Thoracic aorta (tissue), 2 donors: ENCODE measurements around the gene CASP5. TPM values are rescaled to one million over a fixed set of nuclear protein-coding genes. Genes with fewer than 3 reads are reported as not detected.
"Not testable (repeated sequence)": the region's sequence is repeated elsewhere in the genome, so short reads cannot be mapped to it uniquely, and the experiment has no call there.

Experiments
- ATAC-seq: fragments of 150-250 bp; one replicate; pipeline ENCODE4 v1.8.0; 2017; ENCODE audit warnings: low read depth; ENCODE audit not compliant: insufficient number of reproducible peaks, low FRiP score
- DNase-seq: peaks from one replicate; pipeline ENCODE4 v3.0.0-alpha.2; 2020; ENCODE audit warnings: low spot score
- H3K27ac ChIP-seq, 2 donors: fragments of 200-600 bp; sonication (generic); 1 replicate in 1 of 2; 2 replicates in 1 of 2; pipeline ENCODE4 v1.5.1; 2016; ENCODE audit warnings: mild to moderate bottlenecking in 2 of 2, moderate library complexity in 2 of 2
- H3K27me3 ChIP-seq: fragments of 200-600 bp; sonication (generic); replicated peaks from 2 replicates; pipeline ENCODE4 v1.6.0; 2016; ENCODE audit warnings: mild to moderate bottlenecking; ENCODE audit not compliant: insufficient read depth
- H3K36me3 ChIP-seq: fragments of 200-600 bp; sonication (generic); one replicate; pipeline ENCODE4 v1.5.1; 2016
- H3K4me1 ChIP-seq, 2 donors: fragments of 200-600 bp; sonication (generic); 1 replicate in 1 of 2; 2 replicates in 1 of 2; pipeline versions ENCODE4 v1.5.1 to v1.6.0; 2016; ENCODE audit warnings: low read depth in 2 of 2, mild to moderate bottlenecking in 1 of 2; ENCODE audit not compliant: control insufficient read depth in 1 of 2
- H3K4me3 ChIP-seq: fragments of 200-600 bp; sonication (generic); 2 replicates; pipeline ENCODE4 v1.5.1; 2016; ENCODE audit warnings: mild to moderate bottlenecking
- H3K9me3 ChIP-seq: fragments of 200-600 bp; sonication (generic); 2 replicates; pipeline ENCODE4 v1.5.1; 2016
- CTCF ChIP-seq: fragments of 200-600 bp; sonication (generic); IDR thresholded peaks from one replicate; pipeline ENCODE4 v1.5.1; 2019; ENCODE audit warnings: antibody characterized with exemption
- total RNA-seq, 2 donors: library from RNA; depleted of rRNA; stranded (reverse); fragments of >200 nt; gene quantifications; one replicate each; pipeline versions ENCODE4 v1.1.0 to v1.2.3, GENCODE V29; 2016

CASP5 gene
- total RNA-seq, 2 donors from 2014 or later = 4.0 TPM; not detected in 1

- Histone ChIP-seq H3K36me3 (no peaks in the 10 kb centered on the region), H3K4me3 (no peak overlapping the region), H3K4me1 (no peaks in the 10 kb centered on the region), H3K9me3 (peaks cover 4% of the 10 kb centered on the region), H3K27me3 (no peaks in the 10 kb centered on the region), H3K27ac (no peak overlapping the region)
- no peak for DNase-seq
- no peak for ATAC-seq
- TF ChIP-seq CTCF = no peak
Observed at GRCh38 chr11:104984808-104985207, 38.2 kb downstream of the CASP5 start.

- Histone ChIP-seq H3K4me3 (no peak overlapping the region), H3K9me3 (no peaks in the 10 kb centered on the region), H3K27me3 (no peaks in the 10 kb centered on the region), H3K36me3 (no peaks in the 10 kb centered on the region), H3K27ac (no peak overlapping the region), H3K4me1 (no peaks in the 10 kb centered on the region)
- DNase-seq = no peak
- ATAC-seq = no peak
- TF ChIP-seq CTCF = no peak
Observed at GRCh38 chr11:104979839-104980238, 43.1 kb downstream of the CASP5 start.

GRCh38 chr11:104973616-104974015, 49.4 kb downstream of the CASP5 start:
- H3K36me3 ChIP-seq = no peaks in the 10 kb centered on the region
- peaks cover 0 to 6% of the 10 kb centered on the region in 2 donors for H3K4me1 ChIP-seq
- no peak for TF ChIP-seq CTCF
- ATAC-seq (no peak), DNase-seq (no peak)
- H3K9me3 ChIP-seq = no peaks in the 10 kb centered on the region
- H3K27ac ChIP-seq = no peak overlapping the region
- H3K4me3 ChIP-seq = no peak overlapping the region
- H3K27me3 ChIP-seq = no peaks in the 10 kb centered on the region

- not testable (repeated sequence) for H3K27ac ChIP-seq, H3K4me3 ChIP-seq, H3K9me3 ChIP-seq, DNase-seq, ATAC-seq, H3K36me3 ChIP-seq, H3K4me1 ChIP-seq, H3K27me3 ChIP-seq
Observed at GRCh38 chr11:104972924-104973323, 50.0 kb downstream of the CASP5 start.

GRCh38 chr11:104970756-104971155, 52.2 kb downstream of the CASP5 start:
- no peaks in the 10 kb centered on the region for H3K9me3 ChIP-seq
- no peak for TF ChIP-seq CTCF
- no peaks in the 10 kb centered on the region for H3K36me3 ChIP-seq
- ATAC-seq (no peak), DNase-seq (no peak)
- H3K4me3 ChIP-seq = no peak overlapping the region
- no peaks in the 10 kb centered on the region for H3K27me3 ChIP-seq
- H3K4me1 ChIP-seq = peaks cover 11 to 21% of the 10 kb centered on the region in 2 donors
- H3K27ac ChIP-seq = no peak overlapping the region
